GM12864 (cell line): ENCODE results near the gene VSNL1.

Experiments
- DNase-seq: peaks from one replicate; pipeline ENCODE4 v3.0.0-alpha.2; 2011; ENCODE audit warnings: low read depth
- H3K4me3 ChIP-seq: 2 replicates; pipeline ENCODE4 v1.5.1; 2011; ENCODE audit warnings: mild to moderate bottlenecking, low read depth, low read length, control low read depth
- CTCF ChIP-seq: IDR thresholded peaks from 2 replicates; pipeline ENCODE4 v1.5.1; 2011; ENCODE audit warnings: low read depth, mild to moderate bottlenecking, moderate library complexity, low read length, control low read depth, inconsistent platforms; ENCODE audit errors: missing control alignments

VSNL1 gene

GRCh38 chr2:17593841-17594491, 53.5 kb downstream of the VSNL1 start:
- H3K4me3 ChIP-seq = no peak overlapping the region
- no peak for TF ChIP-seq CTCF
- DNase-seq = no peak

- TF ChIP-seq CTCF = no peak
- H3K4me3 ChIP-seq = no peak overlapping the region
- no peak for DNase-seq
Observed at GRCh38 chr2:17594533-17595401, 54.3 kb downstream of the VSNL1 start.

GRCh38 chr2:17599617-17600016, 59.1 kb downstream of the VSNL1 start:
- TF ChIP-seq CTCF = no peak
- H3K4me3 ChIP-seq = no peak overlapping the region
- DNase-seq = no peak

GRCh38 chr2:17600556-17601204, 60.2 kb downstream of the VSNL1 start:
- DNase-seq = no peak
- H3K4me3 ChIP-seq = no peak overlapping the region
- TF ChIP-seq CTCF = no peak

- no peak for TF ChIP-seq CTCF
- DNase-seq = no peak
- no peak overlapping the region for H3K4me3 ChIP-seq
Observed at GRCh38 chr2:17604050-17604449, 63.6 kb downstream of the VSNL1 start.

- no peak for DNase-seq
- H3K4me3 ChIP-seq = no peak overlapping the region
- no peak for TF ChIP-seq CTCF
Observed at GRCh38 chr2:17605696-17606095, 65.2 kb downstream of the VSNL1 start.
